Measurements from ENCODE around the gene FTSJ3.

DNA sequence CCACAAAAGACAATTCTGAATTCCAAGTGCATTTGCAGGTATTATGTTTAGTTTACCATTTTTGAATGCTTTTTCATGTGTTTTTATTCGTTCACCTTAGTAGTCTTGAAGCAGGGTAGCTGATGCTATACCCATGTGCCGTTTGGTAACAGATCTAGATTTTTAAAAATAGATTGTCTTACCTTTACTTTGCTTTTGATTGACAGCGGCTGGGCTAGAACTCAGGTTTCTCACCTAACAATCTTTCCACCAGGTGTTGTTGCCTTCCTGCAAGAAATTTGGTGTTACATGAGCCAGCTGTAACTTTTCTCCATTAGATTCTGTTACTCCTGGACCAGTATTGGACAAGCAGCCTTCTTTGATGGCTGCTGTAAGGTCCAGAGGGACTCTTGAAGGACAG, 1.5 kb upstream of the FTSJ3 start:
- TF ChIP-seq, protein P1, sequence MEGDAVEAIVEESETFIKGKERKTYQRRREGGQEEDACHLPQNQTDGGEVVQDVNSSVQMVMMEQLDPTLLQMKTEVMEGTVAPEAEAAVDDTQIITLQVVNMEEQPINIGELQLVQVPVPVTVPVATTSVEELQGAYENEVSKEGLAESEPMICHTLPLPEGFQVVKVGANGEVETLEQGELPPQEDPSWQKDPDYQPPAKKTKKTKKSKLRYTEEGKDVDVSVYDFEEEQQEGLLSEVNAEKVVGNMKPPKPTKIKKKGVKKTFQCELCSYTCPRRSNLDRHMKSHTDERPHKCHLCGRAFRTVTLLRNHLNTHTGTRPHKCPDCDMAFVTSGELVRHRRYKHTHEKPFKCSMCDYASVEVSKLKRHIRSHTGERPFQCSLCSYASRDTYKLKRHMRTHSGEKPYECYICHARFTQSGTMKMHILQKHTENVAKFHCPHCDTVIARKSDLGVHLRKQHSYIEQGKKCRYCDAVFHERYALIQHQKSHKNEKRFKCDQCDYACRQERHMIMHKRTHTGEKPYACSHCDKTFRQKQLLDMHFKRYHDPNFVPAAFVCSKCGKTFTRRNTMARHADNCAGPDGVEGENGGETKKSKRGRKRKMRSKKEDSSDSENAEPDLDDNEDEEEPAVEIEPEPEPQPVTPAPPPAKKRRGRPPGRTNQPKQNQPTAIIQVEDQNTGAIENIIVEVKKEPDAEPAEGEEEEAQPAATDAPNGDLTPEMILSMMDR (IDR thresholded peaks at IDR 0.05; ENCODE audit: poor library complexity): no peak
- TF ChIP-seq EZH2 (IDR thresholded peaks at IDR 0.05; ENCODE audit: borderline replicate concordance): no peak
